Iris pigment epithelial cell (primary cell): ENCODE results near the gene RAB25.
A peak's percentile ranks its signal among the peaks of the same experiment; 100 is the strongest.
"Not testable (repeated sequence)": the region's sequence is repeated elsewhere in the genome, so short reads cannot be mapped to it uniquely, and the experiment has no call there.

ENCODE experiments used
- DNase-seq: peaks from one replicate; pipeline ENCODE4 v3.0.0-alpha.2; 2011; ENCODE audit warnings: low read depth

Gene RAB25

DNA sequence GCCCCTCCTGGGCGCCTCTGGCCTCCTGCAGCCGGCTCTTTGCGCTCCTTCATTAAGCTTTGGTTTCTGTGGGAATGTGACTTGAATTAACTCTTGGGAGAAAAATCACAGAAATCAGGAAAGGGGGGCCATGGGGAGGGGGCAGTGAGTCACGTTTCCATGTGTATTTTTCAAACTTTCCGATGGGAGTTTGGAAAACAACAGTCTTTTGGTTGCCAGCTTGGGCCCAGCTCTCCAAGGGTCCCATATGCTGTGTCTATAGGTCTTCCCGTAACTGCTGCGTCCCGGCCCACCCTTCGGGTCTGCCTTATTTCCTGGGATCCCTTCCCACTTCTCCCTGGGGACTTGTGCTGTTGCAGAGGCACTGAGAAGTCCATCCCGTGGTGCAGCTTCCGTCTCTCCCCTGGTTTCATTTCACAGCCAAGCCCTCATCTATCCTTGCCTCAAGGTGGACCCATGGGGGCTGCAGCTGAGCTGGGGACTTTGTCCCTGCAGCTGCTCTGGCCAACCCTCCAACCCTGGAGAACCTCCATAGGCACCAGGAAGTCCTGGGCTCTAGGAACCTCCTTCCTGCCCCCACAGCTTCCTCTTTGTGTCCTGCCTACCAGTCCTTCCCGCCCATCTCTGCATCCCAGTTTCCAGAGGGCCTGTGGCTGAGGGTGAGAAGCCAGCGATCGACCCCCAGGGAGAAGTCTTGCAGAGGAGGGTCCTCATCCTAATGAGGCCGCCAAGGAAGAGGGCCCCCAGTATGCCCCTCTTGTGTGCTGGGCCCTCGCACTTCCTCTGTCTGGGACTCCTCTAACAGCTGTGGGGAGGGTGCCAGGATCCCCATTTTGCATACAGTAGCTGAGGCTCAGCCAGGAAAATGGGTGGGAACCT is 41.9 kb downstream of the RAB25 start:
- DNase-seq: no peak

DNA sequence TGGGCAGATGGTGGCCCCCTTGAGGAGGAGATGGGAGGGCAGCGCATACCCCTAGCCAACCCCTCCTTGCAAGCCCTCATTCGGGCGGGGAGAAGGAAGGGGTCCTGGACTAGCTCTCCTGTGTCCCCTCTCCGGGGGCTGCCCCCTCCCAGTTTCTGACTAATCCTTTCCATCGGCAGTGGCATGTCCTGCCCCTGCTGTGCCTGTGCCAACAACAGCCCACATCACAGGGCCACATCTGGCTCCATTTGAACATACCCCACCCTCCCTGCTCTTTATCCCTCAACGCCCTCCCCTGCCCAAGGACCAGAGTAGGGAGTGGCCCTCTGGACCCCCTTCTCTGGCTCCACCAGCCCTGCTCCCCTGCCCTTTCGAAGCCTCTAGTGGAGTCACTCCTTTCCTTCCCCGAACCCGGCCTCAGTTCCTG is 42.6 kb downstream of the RAB25 start:
- DNase-seq: no peak

DNA sequence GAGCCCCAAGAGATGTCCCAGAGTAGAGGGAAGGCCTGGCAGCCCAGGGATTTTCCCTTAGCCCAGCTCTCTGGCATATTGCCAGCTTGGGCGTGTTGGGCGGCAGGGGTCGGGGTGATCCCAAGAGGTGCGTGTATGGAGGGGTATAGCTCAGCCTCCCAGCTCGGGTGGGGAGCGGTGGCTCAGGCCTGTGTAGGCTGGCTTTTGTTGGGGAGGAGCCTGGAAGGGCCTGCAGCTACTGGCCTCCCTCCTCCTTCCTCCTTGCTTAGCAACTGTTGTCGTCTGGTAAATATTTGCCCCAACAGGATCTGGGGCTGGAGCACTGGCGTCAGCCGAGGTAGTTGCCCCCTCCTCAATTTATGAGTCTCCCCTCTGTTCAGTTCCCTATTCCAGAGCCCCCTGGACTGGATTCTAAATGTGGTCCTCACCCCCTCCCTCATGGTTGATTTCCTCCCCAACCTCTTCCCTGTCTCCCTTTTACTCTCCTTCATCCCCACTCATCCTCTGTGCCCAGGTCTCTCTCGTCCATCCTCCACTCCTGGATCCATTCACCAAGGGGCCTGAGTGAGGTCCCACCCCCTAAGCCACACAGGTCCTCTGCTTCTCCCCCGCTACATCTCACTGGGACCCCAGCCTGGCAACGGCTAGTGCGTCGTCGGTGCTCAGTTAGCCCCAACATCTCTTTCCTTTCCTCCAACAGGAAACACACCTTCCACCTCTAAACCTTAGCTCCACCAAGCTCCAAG is 43.3 kb downstream of the RAB25 start:
- DNase-seq: peak; percentile 71

DNA sequence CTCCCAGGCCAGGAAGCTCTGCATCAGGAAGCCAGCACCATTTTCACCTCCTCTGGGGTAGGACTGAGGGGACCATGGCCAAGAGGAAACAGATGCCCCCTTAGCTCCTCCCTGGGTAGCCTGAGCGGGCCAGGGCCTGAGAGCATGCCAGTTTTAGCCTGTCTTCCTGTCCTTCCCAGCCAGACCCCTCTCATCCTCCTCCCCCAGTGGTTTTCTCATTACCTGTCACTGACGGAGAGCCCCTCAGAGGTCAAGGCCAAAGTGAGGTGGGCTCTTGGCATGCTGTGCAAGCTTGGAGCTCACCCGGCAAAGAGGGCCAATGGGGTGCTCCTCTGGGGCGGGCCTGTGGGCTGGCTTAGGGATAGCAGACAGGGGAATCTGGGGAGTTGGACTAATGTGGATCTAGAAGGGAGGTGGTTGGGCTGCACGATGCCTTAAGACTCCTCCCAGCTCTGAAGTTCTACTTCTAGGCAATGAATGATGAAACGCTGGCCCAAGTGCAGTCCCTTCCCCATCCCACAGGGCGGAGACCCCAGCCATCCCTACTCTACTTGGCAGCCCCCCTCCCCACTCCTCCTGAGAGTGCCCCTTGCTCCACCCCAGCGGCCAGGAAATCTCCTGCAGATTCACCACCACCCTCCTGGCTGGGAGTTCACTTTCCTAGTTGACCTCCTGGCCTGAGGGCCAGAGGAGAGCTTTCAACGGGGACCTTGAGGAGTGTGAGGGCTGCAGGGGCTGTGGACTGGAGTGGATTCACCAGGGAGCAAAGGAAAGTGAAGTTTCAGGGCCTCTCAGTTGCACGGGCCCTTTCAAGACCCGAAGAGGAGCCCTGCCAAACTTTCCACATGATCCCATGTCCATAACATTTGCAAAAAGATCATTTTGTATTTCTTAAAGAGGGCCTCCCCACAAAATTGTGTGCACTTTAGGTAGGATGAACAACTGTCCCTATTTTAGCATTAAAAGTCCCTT is 44.2 kb downstream of the RAB25 start:
- DNase-seq: no peak

DNA sequence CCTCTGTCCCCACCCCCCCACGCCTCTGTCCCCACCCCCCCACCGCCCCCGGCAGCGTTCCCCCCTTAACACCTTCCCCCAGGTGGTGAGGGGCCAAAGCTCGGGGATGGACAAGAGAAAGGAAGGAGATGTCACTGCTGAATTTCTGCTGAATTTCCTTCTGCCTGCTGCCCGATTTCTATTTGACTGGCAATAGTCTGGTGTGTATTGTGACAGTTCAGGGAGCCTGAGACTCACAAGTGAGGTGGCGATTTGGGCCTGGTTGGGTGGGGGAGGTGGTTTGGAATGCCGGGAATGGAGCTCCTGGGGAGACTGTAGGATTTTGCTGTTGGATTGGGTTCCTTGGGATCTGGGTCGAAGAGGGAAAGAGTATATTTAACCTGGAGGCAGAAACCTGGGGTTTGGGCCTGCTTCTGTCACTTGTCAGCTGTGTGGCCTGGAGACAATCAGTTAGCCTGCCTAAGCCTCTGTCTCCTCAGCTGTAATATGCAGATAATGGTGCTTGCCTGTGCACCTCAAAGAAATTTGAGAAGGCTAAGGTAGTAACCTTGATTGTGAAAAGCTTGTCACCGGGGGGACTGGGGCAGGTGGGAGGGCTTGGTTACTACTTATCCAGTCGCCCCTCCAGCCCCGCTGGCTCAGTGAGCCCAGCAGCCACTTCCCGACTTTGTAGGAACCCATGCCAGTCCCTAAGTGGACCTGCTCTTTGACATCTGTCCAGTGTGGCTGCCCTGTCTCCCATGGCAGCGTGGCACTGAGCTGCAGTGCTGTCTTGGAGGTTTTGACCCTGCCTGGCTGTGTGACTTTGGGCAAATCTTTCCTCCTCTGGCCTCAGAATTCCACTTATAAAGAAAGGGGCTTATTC is 45.9 kb downstream of the RAB25 start:
- DNase-seq: no peak

DNA sequence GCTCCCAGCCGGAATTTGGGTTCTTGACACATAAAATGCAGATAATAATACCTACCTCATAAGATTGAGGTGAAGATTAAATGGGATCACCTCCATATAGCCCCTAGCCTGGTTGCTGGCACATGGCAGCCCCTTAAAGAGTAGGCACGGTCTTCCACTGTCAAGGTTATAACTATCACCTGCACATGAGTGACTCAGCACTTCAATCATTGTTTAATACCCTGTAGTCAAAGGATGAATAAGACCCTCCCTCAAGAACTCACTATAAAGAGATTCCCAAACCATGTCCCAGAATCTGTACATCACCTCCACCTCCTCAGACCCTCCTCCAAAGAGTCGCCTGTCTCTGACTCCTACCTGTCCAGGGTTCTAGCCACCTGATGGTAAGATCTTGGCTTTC is 47.1 kb downstream of the RAB25 start:
- no peak for DNase-seq

DNA sequence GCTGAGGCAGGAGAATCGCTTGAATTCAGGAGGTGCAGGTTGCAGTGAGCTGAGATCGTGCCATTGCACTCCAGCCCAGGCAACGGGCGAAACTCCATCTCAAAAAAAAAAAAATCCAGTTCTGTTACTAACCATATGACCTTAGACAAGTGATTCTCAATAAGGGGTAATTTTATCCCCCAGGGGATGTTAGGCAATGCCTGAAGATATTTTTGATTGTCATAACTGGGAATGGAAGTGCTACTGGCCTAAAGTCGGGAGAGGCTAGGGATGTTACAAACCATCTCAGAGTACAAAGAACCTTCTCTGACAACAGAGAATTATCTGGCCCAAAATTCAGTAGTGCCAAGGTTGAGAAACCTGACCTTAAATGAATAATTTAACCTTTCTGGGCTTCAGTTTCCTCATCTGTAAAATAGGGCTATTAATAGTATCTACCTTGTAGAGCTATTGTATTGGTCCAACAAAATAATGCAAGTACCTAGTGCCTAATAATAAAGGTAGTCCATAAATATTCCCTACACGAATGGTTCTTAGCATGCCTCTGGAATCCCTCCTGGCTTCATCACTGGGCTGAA is 47.8 kb downstream of the RAB25 start:
- DNase-seq: no peak

DNA sequence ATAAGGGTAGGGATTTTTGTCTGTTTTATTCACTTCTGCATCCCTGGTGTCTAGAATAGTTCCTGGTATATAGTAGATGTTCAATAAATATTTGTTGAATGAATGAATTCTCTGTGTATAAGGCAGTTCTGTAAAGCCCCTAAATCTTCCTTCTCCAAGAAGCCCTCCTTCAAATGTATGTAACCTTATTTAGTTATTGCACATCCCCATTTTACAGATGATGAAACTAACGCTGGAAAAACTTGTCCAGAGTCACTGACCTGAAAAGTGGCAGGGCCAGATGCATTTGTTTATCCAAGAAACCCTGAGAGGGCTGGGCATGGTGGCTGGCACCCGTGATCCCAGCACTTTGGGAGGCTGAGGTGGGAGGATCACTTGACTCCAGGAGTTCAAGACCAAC is 49.3 kb downstream of the RAB25 start:
- no peak for DNase-seq

DNA sequence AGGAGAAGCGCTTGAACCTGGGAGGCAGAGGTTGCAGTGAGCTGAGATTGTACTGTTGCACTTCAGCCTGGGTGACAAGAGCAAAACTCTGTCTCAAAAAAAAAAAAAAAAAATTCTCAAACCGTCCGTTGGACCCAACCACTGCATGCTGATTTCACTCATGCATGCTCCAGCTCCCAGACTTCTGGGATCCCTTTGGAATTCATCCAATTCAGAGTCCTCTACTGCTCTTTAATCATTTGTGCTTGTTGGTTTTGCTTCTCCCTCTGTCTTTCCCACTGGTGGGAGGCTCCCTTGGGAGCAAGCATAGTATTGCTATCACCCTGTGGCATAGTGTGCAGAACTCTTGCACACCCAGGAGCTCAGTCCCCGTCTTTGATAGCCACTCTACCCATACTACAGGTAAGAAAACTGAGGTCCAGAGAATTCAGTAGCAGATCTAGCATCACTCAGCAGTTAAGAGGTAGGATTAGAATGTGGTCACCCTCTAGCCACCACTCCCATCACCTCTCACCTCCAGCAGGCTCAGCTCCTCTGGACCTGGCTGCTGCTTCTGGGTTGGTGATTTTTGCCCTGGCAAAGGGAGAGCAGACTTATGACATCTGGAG is 50.5 kb downstream of the RAB25 start:
- no peak for DNase-seq

DNA sequence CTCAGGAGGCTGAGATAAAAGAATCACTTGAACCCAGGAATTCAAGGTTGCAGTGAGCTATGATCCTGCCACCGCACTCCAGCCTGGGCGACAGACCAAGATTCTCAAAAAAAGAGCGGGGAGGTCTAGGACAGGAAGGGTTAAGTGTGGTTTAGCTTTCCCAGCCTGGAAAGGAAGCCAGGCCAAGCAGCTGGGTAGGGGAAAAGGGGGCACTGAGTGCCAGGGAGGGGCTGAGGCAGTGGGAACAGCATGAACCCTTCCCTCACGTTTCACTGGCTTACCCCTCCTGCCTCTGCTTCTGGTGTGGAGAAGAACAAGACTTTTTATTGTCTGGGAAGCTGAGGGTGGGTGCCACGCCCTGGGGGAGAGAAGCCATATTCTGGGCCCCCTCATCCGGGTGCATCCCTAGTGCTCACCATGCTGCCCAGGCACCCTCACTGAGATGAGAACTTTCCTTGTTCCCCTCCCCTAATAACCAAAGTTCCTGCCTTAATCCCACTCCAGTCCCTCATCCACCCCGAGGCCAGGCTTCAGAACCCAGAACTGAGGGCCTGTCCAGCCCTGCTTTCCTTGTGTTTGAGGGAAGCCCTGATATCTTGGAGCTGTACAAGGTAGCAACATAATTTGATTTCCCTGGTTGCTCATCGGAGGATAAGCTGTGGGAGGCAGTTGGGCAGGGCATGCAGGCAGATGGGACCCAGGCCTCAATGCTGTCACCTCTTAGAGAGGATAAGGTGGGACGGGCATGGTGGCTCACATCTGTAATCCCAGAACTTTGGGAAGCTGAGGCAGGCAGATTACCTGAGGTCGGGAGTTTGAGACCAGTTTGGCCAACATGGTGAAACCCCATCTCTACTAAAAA is 51.5 kb downstream of the RAB25 start:
- no peak for DNase-seq

DNA sequence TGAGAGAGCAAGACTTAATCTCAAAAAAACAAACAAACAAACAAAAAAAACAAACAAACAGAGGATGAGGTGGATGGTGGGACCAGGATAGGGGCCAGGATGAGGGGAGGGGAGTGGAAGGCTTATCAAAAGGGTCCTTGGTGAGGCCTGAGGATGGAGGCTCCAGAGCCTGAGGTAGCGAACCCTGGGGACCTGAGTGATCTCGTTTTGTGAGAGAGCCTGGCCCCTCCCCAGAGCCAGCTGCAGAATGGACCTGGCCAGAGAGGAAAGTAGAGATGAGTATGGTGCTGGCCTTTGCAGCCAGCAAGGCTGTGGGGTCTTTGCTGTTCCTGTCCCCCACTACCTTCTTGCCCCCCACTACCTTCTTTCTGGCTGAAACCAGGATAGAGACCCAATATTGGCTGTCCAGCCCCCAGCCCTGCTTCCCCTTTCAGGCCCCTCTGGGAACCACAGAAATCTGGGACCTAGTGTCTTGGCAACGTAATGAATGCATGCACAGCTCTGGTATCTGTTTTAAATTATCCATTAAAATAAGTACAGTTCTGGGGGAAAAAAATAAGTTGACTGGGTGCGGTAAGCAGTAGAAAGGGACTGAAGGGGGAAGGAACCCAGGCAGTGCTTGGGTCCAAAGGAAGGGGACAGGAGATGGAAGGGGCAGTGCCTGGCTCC is 52.5 kb downstream of the RAB25 start:
- no peak for DNase-seq

DNA sequence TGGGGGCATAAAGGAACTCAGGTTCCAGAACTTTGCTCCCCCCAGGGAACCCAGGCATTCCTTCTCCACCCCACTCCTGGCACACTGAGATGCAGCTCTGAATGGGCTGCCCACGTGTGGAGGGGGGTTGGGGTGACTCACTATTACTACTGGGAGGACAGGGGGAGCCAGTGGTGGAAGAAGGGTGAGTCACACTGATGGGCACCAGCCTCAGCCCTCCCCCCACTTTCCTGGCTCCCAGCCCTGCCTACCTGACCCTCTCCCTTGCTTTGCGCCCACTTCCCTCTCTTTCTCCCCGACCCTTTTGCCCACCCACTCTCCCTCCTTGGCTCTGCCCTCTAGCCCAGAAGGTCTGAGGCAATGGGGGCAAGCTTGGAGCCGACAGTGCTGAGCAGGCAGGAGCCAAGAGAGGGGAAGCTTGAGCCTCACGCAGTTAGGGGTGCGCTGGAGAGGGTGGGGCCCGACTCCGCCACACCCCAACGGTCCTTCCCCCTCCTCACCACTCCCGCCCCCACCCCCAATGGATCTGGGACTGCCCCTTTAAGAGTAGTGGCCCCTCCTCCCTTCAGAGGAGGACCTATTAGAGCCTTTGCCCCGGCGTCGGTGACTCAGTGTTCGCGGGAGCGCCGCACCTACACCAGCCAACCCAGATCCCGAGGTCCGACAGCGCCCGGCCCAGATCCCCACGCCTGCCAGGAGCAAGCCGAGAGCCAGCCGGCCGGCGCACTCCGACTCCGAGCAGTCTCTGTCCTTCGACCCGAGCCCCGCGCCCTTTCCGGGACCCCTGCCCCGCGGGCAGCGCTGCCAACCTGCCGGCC is 53.4 kb downstream of the RAB25 start, which contains the start of gene LMNA:
Gene LMNA (plus strand): TSS at position 611 of the 818 bp plus-strand sequence. CDS start 208 bp downstream, outside the sequence.
- peak; percentile 95 for DNase-seq

DNA sequence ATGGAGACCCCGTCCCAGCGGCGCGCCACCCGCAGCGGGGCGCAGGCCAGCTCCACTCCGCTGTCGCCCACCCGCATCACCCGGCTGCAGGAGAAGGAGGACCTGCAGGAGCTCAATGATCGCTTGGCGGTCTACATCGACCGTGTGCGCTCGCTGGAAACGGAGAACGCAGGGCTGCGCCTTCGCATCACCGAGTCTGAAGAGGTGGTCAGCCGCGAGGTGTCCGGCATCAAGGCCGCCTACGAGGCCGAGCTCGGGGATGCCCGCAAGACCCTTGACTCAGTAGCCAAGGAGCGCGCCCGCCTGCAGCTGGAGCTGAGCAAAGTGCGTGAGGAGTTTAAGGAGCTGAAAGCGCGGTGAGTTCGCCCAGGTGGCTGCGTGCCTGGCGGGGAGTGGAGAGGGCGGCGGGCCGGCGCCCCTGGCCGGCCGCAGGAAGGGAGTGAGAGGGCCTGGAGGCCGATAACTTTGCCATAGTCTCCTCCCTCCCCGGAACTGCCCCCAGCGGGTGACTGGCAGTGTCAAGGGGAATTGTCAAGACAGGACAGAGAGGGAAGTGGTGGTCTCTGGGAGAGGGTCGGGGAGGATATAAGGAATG is 54.1 kb downstream of the RAB25 start:
- peak; percentile 34 for DNase-seq

DNA sequence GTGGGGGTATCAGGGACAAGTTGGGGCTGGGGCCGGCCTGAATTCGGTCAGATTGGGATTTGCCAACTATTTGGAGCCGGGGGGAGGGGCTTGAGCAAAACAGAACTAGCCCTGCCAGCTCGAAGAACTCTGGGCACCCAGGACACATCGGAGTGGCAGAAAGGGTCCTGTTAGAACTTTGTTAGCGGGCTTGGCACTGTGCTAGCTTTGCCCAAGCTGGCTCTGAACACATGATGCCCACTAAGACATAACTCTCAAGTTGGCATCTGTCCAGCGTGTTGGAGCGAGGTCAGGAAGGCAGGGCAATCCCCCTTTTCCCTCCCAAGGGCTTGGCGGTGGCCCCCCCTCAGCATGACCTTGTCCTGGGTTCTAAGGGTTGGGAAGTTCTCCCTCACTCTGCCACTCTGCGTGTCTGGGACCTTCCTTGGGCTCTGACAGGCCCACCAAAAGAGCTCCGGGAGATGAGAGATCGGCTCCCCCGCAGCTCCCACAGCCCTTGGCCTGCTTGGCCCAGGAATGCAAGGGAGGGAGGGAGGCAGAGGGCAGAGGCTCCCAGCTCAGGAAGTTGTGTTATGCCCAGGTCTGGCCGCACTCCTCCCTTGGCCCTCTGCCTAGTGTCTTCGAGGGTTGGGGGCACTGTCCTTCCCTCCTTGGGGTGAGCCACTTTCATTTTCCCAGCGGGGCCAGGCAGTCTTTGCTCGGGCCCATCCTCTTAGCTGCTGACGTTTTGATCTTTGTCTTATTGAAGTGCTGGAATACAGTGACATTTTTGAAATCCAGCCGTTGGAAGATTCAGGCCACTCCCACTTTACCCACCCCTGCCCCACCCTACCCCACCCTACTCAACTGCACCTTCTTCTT is 54.8 kb downstream of the RAB25 start:
- DNase-seq: peak; percentile 61

DNA sequence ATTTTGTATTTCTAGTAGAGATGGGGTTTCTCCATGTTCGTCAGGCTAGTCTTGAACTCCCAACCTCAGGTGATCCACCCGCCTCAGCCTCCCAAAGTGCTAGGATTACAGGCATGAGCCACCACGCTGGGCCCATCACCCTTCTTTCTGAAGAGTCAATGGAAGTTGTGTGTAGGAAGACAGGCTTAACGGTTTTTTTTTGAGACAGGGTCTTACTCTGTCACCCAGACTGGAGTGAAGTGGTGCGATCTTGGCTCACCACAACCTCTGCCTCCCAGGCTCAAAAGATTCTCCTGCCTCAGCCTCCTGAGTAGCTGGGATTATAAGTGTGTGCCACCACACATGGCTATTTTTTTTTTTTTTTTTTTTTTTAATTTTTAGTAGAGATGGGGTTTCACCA is 55.8 kb downstream of the RAB25 start:
- DNase-seq: not testable (repeated sequence)

DNA sequence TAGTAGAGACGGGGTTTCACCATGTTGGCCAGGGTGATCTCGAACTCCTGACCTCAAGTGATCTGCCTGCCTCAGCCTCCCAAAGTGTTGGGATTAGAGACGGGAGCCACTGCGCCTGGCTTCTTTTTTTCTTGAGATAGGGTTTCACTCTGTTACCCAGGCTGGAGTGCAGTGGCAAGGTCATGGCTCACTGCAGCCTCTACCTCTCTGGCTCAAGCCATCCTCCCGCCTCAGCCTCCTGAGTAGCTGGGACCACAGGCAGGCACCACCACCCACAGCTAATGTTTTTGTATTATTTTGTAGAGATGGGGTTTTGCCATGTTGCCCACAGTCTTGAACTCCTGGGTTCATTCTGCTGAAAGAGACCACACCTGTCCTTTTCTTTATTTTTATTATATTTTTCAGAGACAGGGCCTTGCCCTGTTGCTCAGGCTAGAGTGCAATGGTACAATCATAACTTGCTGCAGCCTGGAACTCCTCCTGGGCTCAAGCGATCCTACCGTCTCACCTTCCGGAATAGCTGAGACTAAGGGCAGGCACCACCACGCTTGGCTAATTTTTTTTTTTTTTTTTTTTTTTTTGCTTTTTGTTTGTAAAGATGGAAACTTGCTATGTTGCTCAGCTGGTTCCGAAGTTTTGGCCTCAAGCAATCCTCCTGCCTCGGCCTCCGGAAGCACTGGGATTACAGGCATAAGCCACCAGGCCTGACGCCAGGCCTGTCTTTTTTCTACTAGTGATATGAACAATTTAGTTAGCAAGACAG is 56.6 kb downstream of the RAB25 start:
- peak; percentile 38 for DNase-seq
